Endothelial cell of umbilical vein (primary cell): ENCODE measurements around the gene MMP1.

Source experiments
- CTCF ChIP-seq, 2 donors: IDR thresholded peaks; 1 replicate in 1 of 2; 2 replicates in 1 of 2; pipeline ENCODE4 v1.5.1; 2011; ENCODE audit warnings: low read length in 2 of 2, mild to moderate bottlenecking in 2 of 2, moderate library complexity in 2 of 2, control low read depth in 1 of 2, inconsistent platforms in 1 of 2, low read depth in 1 of 2; ENCODE audit not compliant: insufficient read depth in 1 of 2; ENCODE audit errors: extremely low read depth in 1 of 2
- POLR2AphosphoS5 ChIP-seq: IDR thresholded peaks from 2 replicates; pipeline ENCODE4 v1.6.1; 2012; ENCODE audit warnings: low read depth, mild to moderate bottlenecking, control low read depth, low read length, moderate library complexity; ENCODE audit not compliant: insufficient read depth

- no peak for TF ChIP-seq CTCF (IDR thresholded peaks at IDR 0.05; ENCODE audit: extremely low read depth in 1 of 2, insufficient read depth in 1 of 2, low read depth in 1 of 2, low read length in 2 of 2)
- TF ChIP-seq POLR2AphosphoS5, result no peak
Observed at GRCh38 chr11:102800767-102801166, 2.8 kb upstream of the MMP1 start.
